NCI-H1930 (cell line): ENCODE results near the gene TRAF3.
"Not testable (repeated sequence)": the region's sequence is repeated elsewhere in the genome, so short reads cannot be mapped to it uniquely, and the experiment has no call there.

Experiments used
- DNase-seq, 2 experiments: peaks; one replicate each; lab custom pipeline; 2025; lab: John Stamatoyannopoulos, UW

Gene TRAF3

GRCh38 chr14:102829016-102829548 lies 51.8 kb downstream of the TRAF3 start:
- no peak for DNase-seq

DNA sequence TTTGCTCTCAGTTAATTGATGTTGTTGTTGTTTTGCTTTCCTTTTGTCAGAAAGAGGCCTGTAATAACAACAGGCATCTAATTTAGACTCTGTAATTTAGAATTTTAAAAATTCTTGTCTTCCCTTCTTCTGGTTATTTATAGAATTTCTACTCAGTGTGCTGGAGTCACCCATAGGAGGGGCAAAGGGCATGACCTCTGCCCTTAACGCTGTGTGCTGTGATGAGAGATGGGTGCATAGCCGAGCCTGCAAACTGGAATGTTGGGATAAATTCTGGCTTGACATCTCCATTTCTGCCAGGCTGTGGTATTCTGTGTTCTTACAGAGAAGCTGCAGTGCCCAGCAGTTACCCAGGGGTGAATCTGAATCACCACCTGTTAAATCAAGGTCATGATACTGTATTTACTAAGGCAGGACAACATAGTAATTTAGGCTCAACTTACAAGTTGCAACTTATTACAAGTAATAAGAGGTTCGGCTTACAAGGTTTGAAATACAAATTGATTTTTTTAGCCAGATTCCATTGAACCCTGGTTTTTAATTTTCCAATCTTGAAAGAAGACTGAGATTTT lies 53.3 kb downstream of the TRAF3 start:
- DNase-seq: no peak

DNA sequence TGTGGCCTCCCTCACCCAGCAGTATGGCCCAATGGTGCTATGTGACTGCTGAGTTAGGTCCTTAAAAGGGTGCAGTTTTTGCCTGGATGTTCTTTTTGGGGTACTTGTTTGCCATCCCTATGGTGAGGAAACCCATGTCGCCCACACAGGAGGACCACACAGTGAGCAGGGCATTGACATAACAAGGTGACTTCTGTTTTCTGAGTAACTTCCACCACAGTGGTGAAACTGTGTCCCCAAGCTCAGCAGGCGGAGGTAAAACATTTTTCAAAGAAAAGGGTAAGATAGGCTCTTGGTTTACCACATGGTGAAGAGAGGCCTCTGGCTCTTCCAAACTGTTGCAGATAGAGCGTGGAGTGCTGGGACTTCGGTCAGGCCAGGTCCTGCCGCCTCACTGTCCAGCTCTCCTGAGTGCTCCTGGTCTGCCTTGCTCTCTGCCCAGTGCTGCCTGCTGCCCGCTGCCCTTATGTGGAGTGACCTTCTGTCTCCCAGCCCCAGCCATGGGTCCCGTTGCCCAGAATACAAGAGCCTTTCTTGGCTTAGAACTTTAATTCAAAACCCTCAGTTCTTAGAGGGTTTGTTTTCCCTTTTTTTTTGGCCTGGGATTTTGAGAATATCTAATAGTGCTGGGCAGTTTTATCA lies 54.0 kb downstream of the TRAF3 start:
- no peak for DNase-seq

- no peak for DNase-seq
Measured at GRCh38 chr14:102833341-102833740, 56.1 kb downstream of the TRAF3 start.

DNA sequence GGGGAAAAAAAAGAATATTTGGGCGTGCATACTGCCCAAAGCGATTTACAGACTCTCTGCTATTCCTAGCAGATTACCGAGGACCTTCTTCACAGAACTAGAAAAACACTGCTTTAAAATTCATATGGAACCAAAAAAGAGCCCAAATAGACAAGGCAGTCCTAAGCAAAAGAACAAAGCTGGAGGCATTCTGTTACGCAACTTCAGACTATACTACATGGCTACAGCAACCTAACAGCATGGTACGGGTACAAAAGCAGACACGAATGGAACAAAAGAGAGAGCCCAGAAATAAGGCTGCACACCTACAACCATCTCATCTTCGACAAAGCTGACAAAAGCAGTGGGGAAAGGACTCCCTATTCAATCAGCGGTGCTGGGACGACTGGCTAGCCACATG lies 56.7 kb downstream of the TRAF3 start:
- no peak for DNase-seq

DNA sequence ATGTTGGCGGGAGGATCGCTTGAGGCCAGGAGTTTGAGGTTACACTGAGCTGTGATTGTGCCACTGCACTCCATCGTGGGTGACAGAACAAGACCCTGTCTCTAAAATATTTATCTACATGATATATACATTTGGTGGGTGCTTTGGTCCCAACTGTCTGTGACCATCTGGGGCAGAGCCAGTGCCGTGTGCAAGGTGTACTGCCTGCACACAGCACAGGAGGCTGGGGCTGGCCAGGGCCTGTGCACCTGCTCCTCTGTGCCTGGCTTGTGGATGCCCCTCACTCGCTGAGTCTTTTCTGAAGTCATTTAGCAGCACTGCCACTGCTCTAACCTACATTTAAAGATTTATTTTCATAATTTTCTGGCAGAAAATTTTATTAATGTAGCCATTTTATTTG lies 58.7 kb downstream of the TRAF3 start:
- DNase-seq: no peak

GRCh38 chr14:102837120-102837519 lies 59.9 kb downstream of the TRAF3 start:
- not testable (repeated sequence) for DNase-seq

DNA sequence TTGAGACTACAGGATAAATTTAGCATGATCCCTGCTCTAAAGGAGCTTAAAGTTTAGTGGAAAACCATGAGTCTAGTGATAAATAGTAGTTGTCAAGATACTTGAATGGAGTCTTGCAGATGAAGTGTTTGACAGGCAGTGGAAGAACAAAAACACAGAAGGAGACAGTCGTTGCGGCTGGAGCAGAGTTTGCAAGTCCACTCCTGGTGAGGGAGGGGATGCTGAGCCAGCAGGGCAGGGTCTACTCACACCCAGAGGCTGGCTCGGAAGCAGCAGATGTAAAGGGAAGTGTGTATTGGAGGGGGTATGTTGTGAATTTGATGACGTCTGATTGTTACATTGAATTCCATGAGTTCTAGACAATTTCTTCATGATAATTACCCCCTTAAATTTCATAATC lies 61.3 kb downstream of the TRAF3 start:
- DNase-seq: no peak

GRCh38 chr14:102840115-102840514 lies 62.9 kb downstream of the TRAF3 start:
- no peak for DNase-seq

DNA sequence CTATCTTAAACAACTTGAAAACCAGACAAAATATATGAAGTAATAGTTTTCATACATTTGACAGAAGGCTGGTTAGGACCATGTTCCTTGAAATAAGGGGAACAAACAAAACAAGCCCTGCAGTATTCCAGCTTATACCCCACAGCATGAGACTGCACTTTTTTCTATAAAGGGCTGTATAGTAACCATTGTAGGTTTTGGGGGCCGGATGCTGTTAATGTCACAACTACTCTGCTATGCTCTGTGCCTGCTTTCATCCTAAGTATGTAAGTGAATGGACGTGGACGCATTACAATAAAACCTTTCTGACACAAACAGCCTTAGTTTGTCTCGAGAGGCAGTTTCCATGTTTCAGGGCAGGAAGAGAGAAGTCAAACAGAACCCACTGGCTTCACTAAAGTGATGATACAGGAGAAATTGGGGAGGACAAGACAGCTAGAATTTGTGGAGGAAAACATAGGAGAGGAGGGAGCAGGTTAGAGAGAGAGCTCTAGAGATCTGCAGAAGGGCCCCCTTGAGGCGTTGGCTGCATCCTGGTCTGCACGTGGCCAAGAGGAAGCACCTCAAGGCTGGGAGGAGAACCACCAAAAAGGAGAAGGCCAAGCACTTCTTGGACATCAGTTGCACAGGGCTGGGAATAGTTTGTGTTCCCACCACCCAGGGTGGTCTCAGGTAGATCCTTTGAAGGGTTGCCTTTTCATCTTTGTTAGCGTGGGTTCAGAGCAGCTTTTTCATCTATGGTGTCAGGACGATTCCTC lies 63.7 kb downstream of the TRAF3 start:
- no peak for DNase-seq

- no peak for DNase-seq
Measured at GRCh38 chr14:102848830-102849525, 71.7 kb downstream of the TRAF3 start.

DNA sequence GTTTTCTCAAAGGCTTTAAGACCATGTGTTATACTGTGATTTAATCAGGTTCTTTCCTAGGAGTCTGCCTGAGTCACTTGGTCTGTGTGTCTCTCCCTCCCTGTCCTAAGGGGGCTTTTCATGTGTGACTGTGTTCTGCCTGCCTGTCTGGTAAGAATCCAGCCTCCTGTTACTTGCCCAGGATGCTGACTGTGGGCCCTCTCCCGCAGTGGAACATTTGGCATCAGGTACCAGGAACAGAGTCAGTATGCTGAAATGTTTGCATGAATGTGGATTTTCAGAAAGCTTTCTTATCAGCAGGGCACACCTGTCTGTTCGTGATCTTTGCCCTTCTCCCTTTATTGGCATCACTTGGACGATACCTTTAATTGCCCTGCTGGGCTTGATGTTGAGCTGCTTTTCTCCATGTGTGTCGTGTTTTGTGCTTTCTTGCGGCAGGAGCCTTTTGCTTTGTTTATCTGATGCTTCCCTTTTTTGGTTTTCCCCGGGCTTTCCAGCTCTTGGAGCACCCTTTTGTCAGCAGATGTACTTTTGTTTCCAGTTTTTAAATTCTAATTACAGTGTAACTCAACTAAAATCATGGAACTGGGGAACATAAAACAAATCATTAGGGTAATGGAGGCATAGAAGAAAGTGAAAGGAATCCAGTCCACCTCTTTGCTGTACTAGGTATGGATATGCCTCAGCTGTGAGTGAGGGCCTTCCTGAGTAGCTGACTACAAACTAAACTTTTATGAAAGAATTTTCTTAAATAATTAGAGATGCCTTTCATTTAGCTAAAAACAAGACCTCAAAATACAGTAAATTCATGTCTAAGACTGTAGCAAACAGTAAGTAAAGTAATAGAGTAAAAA lies 72.5 kb downstream of the TRAF3 start:
- no peak for DNase-seq

DNA sequence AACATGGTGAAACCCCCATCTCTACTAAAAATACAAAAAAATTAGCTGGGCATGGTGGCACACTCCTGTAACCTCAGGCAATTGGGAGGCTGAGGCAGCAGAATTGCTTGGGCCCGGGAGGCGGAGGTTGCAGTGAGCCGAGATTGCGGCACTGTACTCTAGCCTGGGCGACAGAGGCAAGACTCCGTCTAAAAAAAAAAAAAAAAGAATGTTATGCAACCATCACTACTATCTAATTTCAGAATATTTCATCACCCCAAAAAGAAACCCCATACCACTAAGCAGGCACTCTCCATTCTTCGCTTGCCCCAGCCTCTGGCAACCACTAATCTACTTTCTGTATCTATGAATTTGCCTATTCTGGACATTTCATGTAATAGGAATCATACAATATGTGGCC lies 76.4 kb downstream of the TRAF3 start:
- no peak for DNase-seq

- DNase-seq: no peak
Measured at GRCh38 chr14:102854091-102854703, 76.9 kb downstream of the TRAF3 start.

DNA sequence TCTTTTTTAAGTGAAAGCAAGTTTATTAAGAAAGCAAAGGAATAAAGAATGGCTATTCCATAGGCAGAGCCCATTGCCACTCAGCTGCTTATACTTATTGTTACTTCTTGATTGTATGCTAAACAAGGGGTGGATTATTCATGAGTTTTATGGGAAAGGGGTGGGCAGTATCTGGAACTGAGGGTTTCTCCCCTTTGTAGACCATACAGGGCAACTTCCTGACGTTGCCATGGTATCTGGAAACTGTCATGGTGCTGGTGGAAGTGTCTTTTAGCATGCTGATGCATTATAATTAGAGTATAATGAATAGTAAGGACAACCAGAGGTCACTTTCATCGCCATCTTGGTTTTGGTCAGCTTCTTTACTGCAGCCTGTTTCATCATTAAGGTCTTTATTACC lies 78.9 kb downstream of the TRAF3 start:
- no peak for DNase-seq

DNA sequence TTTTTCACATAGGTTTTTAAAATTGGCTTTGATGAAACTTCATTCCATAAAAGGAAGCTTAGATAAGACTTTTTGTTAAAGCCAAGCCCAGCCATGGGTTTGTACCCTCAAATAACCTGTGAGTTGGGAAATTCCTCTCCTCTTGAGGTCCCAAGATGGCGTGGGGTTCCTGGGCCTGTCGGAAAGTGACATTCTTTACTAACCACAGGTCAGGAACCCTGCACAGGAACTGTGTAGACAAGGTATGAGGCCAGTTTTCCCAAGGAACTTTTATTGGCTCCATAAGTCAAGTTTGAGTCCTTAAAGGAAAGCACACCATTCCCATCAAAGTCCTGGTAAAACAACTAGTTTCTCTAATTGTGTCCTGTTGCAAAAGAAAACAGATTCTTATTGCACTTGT lies 80.2 kb downstream of the TRAF3 start:
- DNase-seq: no peak

DNA sequence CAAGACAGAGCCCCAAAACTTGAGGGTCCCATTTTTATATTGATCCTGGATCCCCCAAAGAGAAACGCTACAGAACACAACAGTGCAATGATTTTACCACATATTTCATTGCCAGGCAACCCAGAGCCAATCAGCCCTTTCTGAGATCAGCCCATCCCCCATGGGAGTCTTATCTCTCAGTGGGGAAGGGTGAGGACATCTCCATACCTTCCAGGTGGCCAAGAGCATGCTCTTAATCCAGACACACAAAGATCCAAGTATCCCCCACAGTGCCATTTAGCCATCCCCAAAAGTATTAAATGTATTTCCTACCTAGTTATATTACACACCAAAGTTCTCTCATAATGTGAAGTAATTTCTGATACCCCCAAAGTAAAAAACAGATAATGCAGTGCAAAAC lies 82.7 kb downstream of the TRAF3 start:
- DNase-seq: no peak

- no peak for DNase-seq
Measured at GRCh38 chr14:102862154-102862773, 85.0 kb downstream of the TRAF3 start.

- no peak for DNase-seq
Measured at GRCh38 chr14:102863381-102863780, 86.1 kb downstream of the TRAF3 start.

DNA sequence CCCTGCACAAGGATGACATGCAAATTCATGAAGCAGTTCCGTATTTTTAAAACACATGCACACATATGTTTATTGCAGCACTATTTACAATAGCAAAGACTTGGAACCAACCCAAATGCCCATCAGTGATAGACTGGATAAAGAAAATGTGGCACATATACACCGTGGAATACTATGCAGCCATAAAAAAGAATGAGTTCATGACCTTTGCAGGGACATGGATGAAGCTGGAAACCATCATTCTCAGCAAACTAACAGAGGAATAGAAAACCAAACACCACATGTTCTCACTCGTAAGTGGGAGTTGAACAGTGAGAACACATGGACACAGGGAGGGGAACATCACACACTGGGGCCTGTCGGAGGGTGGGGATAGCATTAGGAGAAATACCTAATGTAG lies 88.7 kb downstream of the TRAF3 start:
- DNase-seq: not testable (repeated sequence)
